ENCODE measurements around the gene MRPL50.
"Not testable (repeated sequence)": the region's sequence is repeated elsewhere in the genome, so short reads cannot be mapped to it uniquely, and the experiment has no call there.

Gene MRPL50

DNA sequence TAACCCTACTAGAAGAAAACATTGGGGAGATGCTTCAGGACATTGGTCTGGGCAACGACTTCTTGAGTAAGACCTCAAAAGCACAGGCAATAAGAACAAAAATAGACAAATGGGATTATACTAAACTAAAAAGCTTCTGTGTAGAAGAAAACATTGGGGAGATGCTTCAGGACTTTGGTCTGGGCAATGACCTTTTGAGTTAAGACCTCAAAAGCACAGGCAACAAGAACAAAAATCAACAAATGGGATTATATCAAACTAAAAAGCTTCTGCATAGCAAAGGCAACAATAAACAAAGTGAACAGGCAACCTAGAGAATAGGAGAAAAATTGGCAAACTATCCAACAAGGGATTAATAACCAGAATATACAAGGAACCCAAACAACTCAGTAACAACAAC lies 3.7 kb downstream of the MRPL50 start:
- Histone ChIP-seq H3K4me3 (replicated peaks; ENCODE audit: insufficient read depth, low read length) (no peak overlapping the region), H3K27ac (replicated peaks) (no peak overlapping the region), H3K27me3 (ENCODE audit: insufficient read depth, poor library complexity, severe bottlenecking) (no peaks in the 10 kb centered on the region)
- DNase-seq (ENCODE audit: low read depth in 1 of 2, low spot score in 1 of 2) = no peak
- TF ChIP-seq, protein P1, sequence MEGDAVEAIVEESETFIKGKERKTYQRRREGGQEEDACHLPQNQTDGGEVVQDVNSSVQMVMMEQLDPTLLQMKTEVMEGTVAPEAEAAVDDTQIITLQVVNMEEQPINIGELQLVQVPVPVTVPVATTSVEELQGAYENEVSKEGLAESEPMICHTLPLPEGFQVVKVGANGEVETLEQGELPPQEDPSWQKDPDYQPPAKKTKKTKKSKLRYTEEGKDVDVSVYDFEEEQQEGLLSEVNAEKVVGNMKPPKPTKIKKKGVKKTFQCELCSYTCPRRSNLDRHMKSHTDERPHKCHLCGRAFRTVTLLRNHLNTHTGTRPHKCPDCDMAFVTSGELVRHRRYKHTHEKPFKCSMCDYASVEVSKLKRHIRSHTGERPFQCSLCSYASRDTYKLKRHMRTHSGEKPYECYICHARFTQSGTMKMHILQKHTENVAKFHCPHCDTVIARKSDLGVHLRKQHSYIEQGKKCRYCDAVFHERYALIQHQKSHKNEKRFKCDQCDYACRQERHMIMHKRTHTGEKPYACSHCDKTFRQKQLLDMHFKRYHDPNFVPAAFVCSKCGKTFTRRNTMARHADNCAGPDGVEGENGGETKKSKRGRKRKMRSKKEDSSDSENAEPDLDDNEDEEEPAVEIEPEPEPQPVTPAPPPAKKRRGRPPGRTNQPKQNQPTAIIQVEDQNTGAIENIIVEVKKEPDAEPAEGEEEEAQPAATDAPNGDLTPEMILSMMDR (IDR thresholded peaks at IDR 0.05; ENCODE audit: insufficient read depth, low read length) = no peak
- TF ChIP-seq SPI1 (IDR thresholded peaks at IDR 0.05; ENCODE audit: borderline replicate concordance, low read depth) (no peak), GABPA (IDR thresholded peaks at IDR 0.05; ENCODE audit: low read depth) (no peak), POLR2AphosphoS5 (IDR thresholded peaks at IDR 0.05; ENCODE audit: low read depth) (no peak)
- TF ChIP-seq, protein P2, sequence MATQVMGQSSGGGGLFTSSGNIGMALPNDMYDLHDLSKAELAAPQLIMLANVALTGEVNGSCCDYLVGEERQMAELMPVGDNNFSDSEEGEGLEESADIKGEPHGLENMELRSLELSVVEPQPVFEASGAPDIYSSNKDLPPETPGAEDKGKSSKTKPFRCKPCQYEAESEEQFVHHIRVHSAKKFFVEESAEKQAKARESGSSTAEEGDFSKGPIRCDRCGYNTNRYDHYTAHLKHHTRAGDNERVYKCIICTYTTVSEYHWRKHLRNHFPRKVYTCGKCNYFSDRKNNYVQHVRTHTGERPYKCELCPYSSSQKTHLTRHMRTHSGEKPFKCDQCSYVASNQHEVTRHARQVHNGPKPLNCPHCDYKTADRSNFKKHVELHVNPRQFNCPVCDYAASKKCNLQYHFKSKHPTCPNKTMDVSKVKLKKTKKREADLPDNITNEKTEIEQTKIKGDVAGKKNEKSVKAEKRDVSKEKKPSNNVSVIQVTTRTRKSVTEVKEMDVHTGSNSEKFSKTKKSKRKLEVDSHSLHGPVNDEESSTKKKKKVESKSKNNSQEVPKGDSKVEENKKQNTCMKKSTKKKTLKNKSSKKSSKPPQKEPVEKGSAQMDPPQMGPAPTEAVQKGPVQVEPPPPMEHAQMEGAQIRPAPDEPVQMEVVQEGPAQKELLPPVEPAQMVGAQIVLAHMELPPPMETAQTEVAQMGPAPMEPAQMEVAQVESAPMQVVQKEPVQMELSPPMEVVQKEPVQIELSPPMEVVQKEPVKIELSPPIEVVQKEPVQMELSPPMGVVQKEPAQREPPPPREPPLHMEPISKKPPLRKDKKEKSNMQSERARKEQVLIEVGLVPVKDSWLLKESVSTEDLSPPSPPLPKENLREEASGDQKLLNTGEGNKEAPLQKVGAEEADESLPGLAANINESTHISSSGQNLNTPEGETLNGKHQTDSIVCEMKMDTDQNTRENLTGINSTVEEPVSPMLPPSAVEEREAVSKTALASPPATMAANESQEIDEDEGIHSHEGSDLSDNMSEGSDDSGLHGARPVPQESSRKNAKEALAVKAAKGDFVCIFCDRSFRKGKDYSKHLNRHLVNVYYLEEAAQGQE (IDR thresholded peaks at IDR 0.05; ENCODE audit: insufficient replicate concordance, low read depth) = no peak

DNA sequence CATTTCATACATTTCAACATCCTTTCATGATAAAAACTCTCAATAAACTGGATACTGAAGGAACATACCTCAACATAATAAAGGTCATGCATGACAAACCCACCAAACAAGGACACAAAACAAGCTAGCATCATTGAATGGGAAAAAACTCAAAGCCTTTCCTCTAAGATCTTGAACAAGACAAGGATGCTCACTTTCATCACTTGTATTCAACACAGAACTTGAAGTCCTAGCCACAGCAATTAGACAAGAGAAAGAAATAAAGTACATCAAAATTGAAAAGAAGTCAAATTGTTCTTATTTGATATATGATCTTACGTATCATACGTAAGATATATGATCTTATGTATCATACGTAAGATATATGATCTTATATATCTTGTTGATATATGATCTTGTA lies 5.3 kb downstream of the MRPL50 start:
- no peak overlapping the region for H3K27ac ChIP-seq (replicated peaks)
- TF ChIP-seq GABPA (IDR thresholded peaks at IDR 0.05; ENCODE audit: low read depth) (no peak), SPI1 (IDR thresholded peaks at IDR 0.05; ENCODE audit: borderline replicate concordance, low read depth) (no peak), POLR2AphosphoS5 (IDR thresholded peaks at IDR 0.05; ENCODE audit: low read depth) (no peak)
- TF ChIP-seq, protein P1 (IDR thresholded peaks at IDR 0.05; ENCODE audit: insufficient read depth, low read length) = no peak
- TF ChIP-seq, protein P2 (IDR thresholded peaks at IDR 0.05; ENCODE audit: insufficient replicate concordance, low read depth) = no peak
- no peak overlapping the region for H3K4me3 ChIP-seq (replicated peaks; ENCODE audit: insufficient read depth, low read length)
- H3K27me3 ChIP-seq (ENCODE audit: insufficient read depth, poor library complexity, severe bottlenecking) = no peaks in the 10 kb centered on the region
- DNase-seq (ENCODE audit: low read depth in 1 of 2, low spot score in 1 of 2) = no peak

DNA sequence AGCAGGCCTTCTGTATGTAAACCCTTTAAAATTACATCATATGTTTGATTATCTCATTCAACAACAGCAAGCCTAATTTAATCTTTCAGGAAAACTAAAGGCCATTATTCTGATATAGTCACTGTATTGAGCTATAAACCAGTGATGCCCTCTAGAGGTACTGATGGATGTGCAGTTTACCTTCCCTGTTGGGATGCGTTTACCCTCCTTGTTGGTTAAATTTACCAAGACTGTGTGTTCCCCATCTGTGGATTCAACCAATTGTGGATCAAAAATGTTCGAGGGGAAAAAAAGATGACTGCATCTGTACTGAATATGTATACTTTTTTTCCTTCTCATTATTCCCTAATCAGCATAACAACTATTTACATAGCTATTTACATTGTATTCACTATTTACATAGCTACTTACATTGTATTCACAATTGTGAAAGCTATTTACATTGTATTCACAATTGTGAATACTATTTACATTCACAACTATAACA lies 9.9 kb downstream of the MRPL50 start:
- no peak for TF ChIP-seq SPI1 (IDR thresholded peaks at IDR 0.05; ENCODE audit: borderline replicate concordance, low read depth)
- Histone ChIP-seq H3K27ac (replicated peaks) (no peak overlapping the region), H3K4me3 (replicated peaks; ENCODE audit: insufficient read depth, low read length) (no peak overlapping the region), H3K27me3 (ENCODE audit: insufficient read depth, poor library complexity, severe bottlenecking) (no peaks in the 10 kb centered on the region)
- DNase-seq (ENCODE audit: low read depth in 1 of 2, low spot score in 1 of 2) = no peak

DNA sequence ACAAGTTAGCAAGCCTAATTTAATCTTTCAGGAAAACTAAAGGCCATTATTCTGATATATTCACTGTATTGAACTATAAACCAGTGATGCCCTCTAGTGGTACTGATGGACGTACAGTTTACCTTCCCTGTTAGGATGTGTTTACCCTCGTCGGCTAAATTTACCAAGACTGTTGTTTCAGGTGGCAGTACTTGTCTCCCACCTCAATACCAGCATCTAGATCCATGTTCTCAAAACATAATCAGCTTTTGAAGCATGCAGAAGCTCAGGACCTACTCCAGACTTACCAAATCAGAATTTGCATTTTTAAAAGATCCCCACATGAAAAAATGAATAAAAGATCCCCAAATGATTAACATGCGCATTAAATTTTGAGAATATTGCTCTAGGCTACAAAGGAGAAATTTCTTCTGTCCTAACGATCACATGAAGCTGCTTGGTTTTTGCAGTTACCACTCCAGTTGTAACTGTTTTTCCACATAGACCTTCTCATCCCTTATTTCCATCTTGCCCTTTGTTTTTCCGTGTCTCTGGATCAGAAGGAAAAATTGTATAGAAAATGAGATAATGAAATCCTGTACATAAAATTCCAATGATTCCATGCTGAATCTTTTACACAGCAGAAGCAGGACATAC lies 10.4 kb downstream of the MRPL50 start:
- Histone ChIP-seq H3K4me3 (replicated peaks; ENCODE audit: insufficient read depth, low read length) (no peak overlapping the region), H3K27me3 (ENCODE audit: insufficient read depth, poor library complexity, severe bottlenecking) (no peaks in the 10 kb centered on the region), H3K27ac (replicated peaks) (no peak overlapping the region)
- no peak for TF ChIP-seq SPI1 (IDR thresholded peaks at IDR 0.05; ENCODE audit: borderline replicate concordance, low read depth)
- TF ChIP-seq, protein P1 (IDR thresholded peaks at IDR 0.05; ENCODE audit: insufficient read depth, low read length) = peak; percentile 49
- DNase-seq (ENCODE audit: low read depth in 1 of 2, low spot score in 1 of 2) = no peak

DNA sequence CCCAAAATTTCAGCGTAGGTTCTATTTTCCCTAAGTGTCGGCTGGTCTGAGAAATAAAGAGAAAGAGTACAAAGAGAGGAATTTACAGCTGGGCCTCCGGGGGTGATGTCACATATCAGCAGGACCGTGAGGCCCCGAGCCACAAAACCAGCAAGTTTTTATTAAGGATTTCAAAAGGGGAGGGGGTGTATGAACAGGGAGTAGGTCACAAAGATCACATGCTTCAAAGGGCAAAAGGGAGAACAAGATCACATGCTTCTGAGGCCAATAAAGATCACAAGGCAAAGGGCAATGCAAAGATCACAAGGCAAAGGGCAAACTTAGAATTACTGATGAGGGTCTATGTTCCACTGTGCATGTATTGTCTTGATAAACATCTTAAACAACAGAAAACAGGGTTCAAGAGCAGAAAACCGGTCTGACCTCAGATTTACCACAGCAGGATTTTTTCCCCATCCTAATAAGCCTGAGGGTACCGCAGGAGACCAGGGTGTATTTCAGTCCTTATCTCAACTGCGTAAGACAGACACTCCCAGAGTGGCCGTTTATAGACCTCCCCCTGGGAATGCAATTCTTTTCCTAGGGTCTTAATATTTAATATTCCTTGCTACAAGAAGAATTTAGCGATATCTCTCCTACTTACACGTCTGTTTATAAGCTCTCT lies 13.4 kb downstream of the MRPL50 start, which contains the start of gene BAAT:
Gene BAAT (minus strand): TSS at position 134 of the 664 bp plus-strand sequence. CDS start 13,602 bp downstream, outside the sequence.
- H3K4me3 ChIP-seq (replicated peaks; ENCODE audit: insufficient read depth, low read length); H3K27me3 ChIP-seq (ENCODE audit: insufficient read depth, poor library complexity, severe bottlenecking); H3K27ac ChIP-seq (replicated peaks); DNase-seq (ENCODE audit: low read depth in 1 of 2, low spot score in 1 of 2): not testable (repeated sequence)
